C4-2B (cell line): ENCODE data around the gene NXPE2.
A peak's percentile ranks its signal among the peaks of the same experiment; 100 is the strongest.

Source experiments
- ZFX ChIP-seq: fragments of 450-650 bp; IDR thresholded peaks from 2 replicates; pipeline ENCODE4 v1.6.1; 2017
- TF ChIP-seq, protein P1 (sequence below): fragments of 450-650 bp; conservative IDR thresholded peaks from 2 replicates; pipeline ENCODE4 v1.5.1; 2017; ENCODE audit warnings: mild to moderate bottlenecking

DNA sequence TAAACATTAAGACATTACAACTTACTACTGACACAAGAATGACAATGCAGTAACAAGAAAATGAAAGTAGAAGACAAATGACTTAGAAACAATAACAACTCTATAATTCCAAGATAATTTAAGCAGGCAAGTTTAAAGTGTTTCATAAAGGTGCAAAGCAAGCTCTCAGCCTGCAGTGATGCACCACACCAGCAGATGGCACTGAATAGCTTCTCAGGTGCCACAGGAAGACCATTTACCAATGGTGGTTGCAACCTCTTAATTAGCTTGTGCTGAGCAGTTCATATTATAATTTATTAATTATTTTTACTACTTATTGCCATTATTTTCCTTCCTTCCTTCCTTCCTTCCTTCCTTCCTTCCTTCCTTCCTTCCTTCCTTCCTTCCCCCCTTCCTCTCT lies 60.6 kb downstream of the NXPE2 start:
- TF ChIP-seq, protein P1, sequence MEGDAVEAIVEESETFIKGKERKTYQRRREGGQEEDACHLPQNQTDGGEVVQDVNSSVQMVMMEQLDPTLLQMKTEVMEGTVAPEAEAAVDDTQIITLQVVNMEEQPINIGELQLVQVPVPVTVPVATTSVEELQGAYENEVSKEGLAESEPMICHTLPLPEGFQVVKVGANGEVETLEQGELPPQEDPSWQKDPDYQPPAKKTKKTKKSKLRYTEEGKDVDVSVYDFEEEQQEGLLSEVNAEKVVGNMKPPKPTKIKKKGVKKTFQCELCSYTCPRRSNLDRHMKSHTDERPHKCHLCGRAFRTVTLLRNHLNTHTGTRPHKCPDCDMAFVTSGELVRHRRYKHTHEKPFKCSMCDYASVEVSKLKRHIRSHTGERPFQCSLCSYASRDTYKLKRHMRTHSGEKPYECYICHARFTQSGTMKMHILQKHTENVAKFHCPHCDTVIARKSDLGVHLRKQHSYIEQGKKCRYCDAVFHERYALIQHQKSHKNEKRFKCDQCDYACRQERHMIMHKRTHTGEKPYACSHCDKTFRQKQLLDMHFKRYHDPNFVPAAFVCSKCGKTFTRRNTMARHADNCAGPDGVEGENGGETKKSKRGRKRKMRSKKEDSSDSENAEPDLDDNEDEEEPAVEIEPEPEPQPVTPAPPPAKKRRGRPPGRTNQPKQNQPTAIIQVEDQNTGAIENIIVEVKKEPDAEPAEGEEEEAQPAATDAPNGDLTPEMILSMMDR, result peak; percentile 85
- TF ChIP-seq ZFX, result no peak
